SK-N-SH (cell line): ENCODE data around the gene PMEPA1. TPM values are rescaled to one million over a fixed set of nuclear protein-coding genes. Genes with fewer than 3 reads are reported as not detected.

Experiments used
- CTCF ChIA-PET: fragments of 300-600, 350-600 bp; formaldehyde crosslinking; extraction: SDS; loops from one replicate; lab custom pipeline; 2021; lab: Yijun Ruan, JAX
- POLR2A ChIA-PET: fragments of 350-600 bp; sonication (Branson Sonifier 250); formaldehyde crosslinking; extraction: SDS; loops from one replicate; lab custom pipeline; 2020; ENCODE audit warnings: antibody characterized with exemption, inconsistent platforms; lab: Yijun Ruan, JAX
- DNase-seq: peaks from one replicate; pipeline ENCODE4 v3.0.0; 2012
- H2AFZ ChIP-seq: fragments of 200-600 bp; sonication (generic); 2 replicates; pipeline ENCODE4 v1.8.1; 2016; ENCODE audit warnings: antibody characterized with exemption, mild to moderate bottlenecking, low read depth
- H3F3A ChIP-seq: fragments of 200-600 bp; sonication (generic); replicated peaks from 2 replicates; pipeline ENCODE3; 2016; ENCODE audit warnings: antibody characterized with exemption, mild to moderate bottlenecking; ENCODE audit not compliant: insufficient read depth
- H3K27ac ChIP-seq, 2 experiments: fragments of 200-500 bp in 1 of 2; fragments of 200-600 bp in 1 of 2; sonication (Bioruptor generic) in 1 of 2; sonication (generic), shearing (Covaris generic) in 1 of 2; 2 replicates each; pipeline versions ENCODE4 v1.5.1 to v1.6.1; 2014 to 2016; ENCODE audit warnings: low read depth in 2 of 2, inconsistent platforms in 1 of 2, low read length in 1 of 2, mild to moderate bottlenecking in 1 of 2, mixed read lengths in 1 of 2
- H3K27me3 ChIP-seq: fragments of 200-600 bp; sonication (generic), shearing (Covaris generic); 2 replicates; pipeline ENCODE4 v1.6.1; 2016; ENCODE audit warnings: mixed run types; ENCODE audit not compliant: insufficient read depth
- H3K36me3 ChIP-seq, 2 experiments: fragments of 200-500 bp in 1 of 2; fragments of 200-600 bp in 1 of 2; sonication (Bioruptor generic) in 1 of 2; sonication (generic) in 1 of 2; replicated peaks in 1 of 2; 2 replicates each; pipeline versions ENCODE3 to v1.5.1; 2014 to 2016; ENCODE audit warnings: low read length in 1 of 2, mild to moderate bottlenecking in 1 of 2; ENCODE audit not compliant: insufficient read depth in 2 of 2, control insufficient read depth in 1 of 2
- H3K4me1 ChIP-seq, 2 experiments: fragments of 200-500 bp in 1 of 2; fragments of 200-600 bp in 1 of 2; sonication (Bioruptor generic) in 1 of 2; sonication (generic), shearing (Covaris generic) in 1 of 2; 2 replicates each; pipeline versions ENCODE4 v1.5.1 to v1.6.1; 2014 to 2016; ENCODE audit warnings: low read depth in 1 of 2, low read length in 1 of 2, mixed run types in 1 of 2; ENCODE audit not compliant: insufficient read depth in 2 of 2, control insufficient read depth in 1 of 2
- H3K4me2 ChIP-seq: fragments of 200-600 bp; sonication (generic), shearing (Covaris generic); 2 replicates; pipeline ENCODE4 v1.6.1; 2017; ENCODE audit warnings: mixed run types
- H3K4me3 ChIP-seq, 2 experiments: fragments of 200-500 bp in 1 of 2; fragments of 200-600 bp in 1 of 2; sonication (Bioruptor generic) in 1 of 2; sonication (generic), shearing (Covaris generic) in 1 of 2; 2 replicates each; pipeline versions ENCODE4 v1.5.1 to v1.8.1; 2014 to 2016; ENCODE audit warnings: low read depth in 2 of 2, inconsistent platforms in 1 of 2, low read length in 1 of 2, mild to moderate bottlenecking in 1 of 2, mixed read lengths in 1 of 2, moderate library complexity in 1 of 2
- H3K79me2 ChIP-seq: fragments of 200-600 bp; sonication (generic); 2 replicates; pipeline ENCODE4 v1.8.1; 2017; ENCODE audit warnings: mild to moderate bottlenecking; ENCODE audit not compliant: insufficient read depth
- H3K9ac ChIP-seq: fragments of 200-600 bp; sonication (generic); 2 replicates; pipeline ENCODE4 v1.6.1; 2017; ENCODE audit warnings: mixed run types
- H3K9me2 ChIP-seq: fragments of 200-600 bp; sonication (generic); 2 replicates; pipeline ENCODE4 v1.6.1; 2017; ENCODE audit warnings: mixed run types
- H3K9me3 ChIP-seq: fragments of 200-600 bp; sonication (generic); 2 replicates; pipeline ENCODE4 v1.6.1; 2017; ENCODE audit warnings: mixed run types, mild to moderate bottlenecking, moderate library complexity
- H4K20me1 ChIP-seq: fragments of 200-600 bp; sonication (generic); 2 replicates; pipeline ENCODE4 v1.6.1; 2017; ENCODE audit warnings: mild to moderate bottlenecking, mixed run types; ENCODE audit not compliant: insufficient read depth
- CHD2 ChIP-seq: fragments of 150-350 bp; IDR thresholded peaks from 2 replicates; pipeline ENCODE4 v1.6.1; 2018; ENCODE audit warnings: low read length; ENCODE audit not compliant: partially characterized antibody
- EP300 ChIP-seq, 2 experiments: IDR thresholded peaks; 2 replicates each; pipeline versions ENCODE4 v1.4.0 to v1.6.1; 2012; ENCODE audit warnings: borderline replicate concordance in 1 of 2, low read depth in 1 of 2, low read length in 1 of 2
- EZH2phosphoT487 ChIP-seq: fragments of 200-600 bp; sonication (generic); IDR thresholded peaks from 2 replicates; pipeline ENCODE4 v1.6.1; 2017; ENCODE audit warnings: low read depth, mixed run types, mild to moderate bottlenecking, antibody characterized with exemption, moderate library complexity, borderline replicate concordance
- FOSL2 ChIP-seq: IDR thresholded peaks from 2 replicates; pipeline ENCODE4 v1.4.0; 2012; ENCODE audit warnings: low read depth, mild to moderate bottlenecking, moderate library complexity, borderline replicate concordance
- FOXJ3 ChIP-seq: sonication (generic); formaldehyde crosslinking; IDR thresholded peaks from 2 replicates; pipeline ENCODE4 v1.5.1; 2020; ENCODE audit warnings: mild to moderate bottlenecking, missing genetic modification reagents
- MAX ChIP-seq: IDR thresholded peaks from 2 replicates; pipeline ENCODE4 v1.4.0; 2012; ENCODE audit warnings: low read depth
- NFIC ChIP-seq: IDR thresholded peaks from 2 replicates; pipeline ENCODE4 v1.4.0; 2012; ENCODE audit warnings: borderline replicate concordance
- NRF1 ChIP-seq: IDR thresholded peaks from 2 replicates; pipeline ENCODE4 v1.6.1; 2012; ENCODE audit warnings: low read depth, mild to moderate bottlenecking, low read length
- RAD21 ChIP-seq: IDR thresholded peaks from 2 replicates; pipeline ENCODE4 v1.6.1; 2012; ENCODE audit warnings: mild to moderate bottlenecking, low read length
- RFX5 ChIP-seq: IDR thresholded peaks from 2 replicates; pipeline ENCODE4 v1.6.1; 2012; ENCODE audit warnings: mild to moderate bottlenecking, improper control_type of control experiment, low read length
- SMC3 ChIP-seq: IDR thresholded peaks from 2 replicates; pipeline ENCODE4 v1.6.1; 2012; ENCODE audit warnings: low read depth, low read length, improper control_type of control experiment
- TCF12 ChIP-seq: IDR thresholded peaks from 2 replicates; pipeline ENCODE4 v1.4.0; 2012
- TEAD4 ChIP-seq: IDR thresholded peaks from 2 replicates; pipeline ENCODE4 v1.4.0; 2012; ENCODE audit warnings: mild to moderate bottlenecking, borderline replicate concordance; ENCODE audit not compliant: insufficient read depth
- WGBS: methylation state at CpG from one replicate; pipeline ENCODE4 v1.1.6; 2017; ENCODE audit warnings: low lambda C conversion rate; 5-methylcytosine and 5-hydroxymethylcytosine counted together
- polyA plus RNA-seq, 3 experiments: library from polyadenylated mRNA; depleted of rRNA; stranded (reverse); fragments of >200 nt; gene quantifications; 2 replicates each; pipeline ENCODE4 v1.2.3, GENCODE V29; 2012
- TF ChIP-seq, protein P1 (sequence below): IDR thresholded peaks from 2 replicates; pipeline ENCODE4 v1.4.0; 2012; ENCODE audit warnings: low read depth, borderline replicate concordance

The PMEPA1 gene
- polyA plus RNA-seq, 1 of the 3 experiments (the other 2 are of a cell fraction), result 7.1 TPM

GRCh38 chr20:57625181-57625958 is 84.4 kb downstream of the PMEPA1 start:
- ChIA-PET CTCF (interaction anchor here (1.5 to 5.9 kb wide), 3 partner anchors 10 to 584 kb away, joined by 4 to 82 read pairs (median 50); no protein-coding TSS in a partner anchor), POLR2A (no interaction called here)
- H3K4me1 ChIP-seq, result peaks cover 0 to 15% of the 10 kb centered on the region in 2 experiments; a peak in 1 of 4 replicates
- no peaks in the 10 kb centered on the region for H3K9me3 ChIP-seq
- no peak overlapping the region for H3K4me3 ChIP-seq
- no peak overlapping the region for H3K4me2 ChIP-seq
- no peak for DNase-seq
- no peak for TF ChIP-seq FOXJ3 (CRISPR knock-in tag)
- no peak for TF ChIP-seq NFIC
- no peak for TF ChIP-seq TEAD4
- no peak for TF ChIP-seq TCF12
- TF ChIP-seq, protein P1, sequence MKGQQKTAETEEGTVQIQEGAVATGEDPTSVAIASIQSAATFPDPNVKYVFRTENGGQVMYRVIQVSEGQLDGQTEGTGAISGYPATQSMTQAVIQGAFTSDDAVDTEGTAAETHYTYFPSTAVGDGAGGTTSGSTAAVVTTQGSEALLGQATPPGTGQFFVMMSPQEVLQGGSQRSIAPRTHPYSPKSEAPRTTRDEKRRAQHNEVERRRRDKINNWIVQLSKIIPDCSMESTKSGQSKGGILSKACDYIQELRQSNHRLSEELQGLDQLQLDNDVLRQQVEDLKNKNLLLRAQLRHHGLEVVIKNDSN, result no peak
- no peak for TF ChIP-seq NRF1
- TF ChIP-seq RFX5, result no peak
- no peak for TF ChIP-seq FOSL2
- no peak for TF ChIP-seq CHD2
- no peak for TF ChIP-seq SMC3
- no peaks in the 10 kb centered on the region for H3K27me3 ChIP-seq
- H2AFZ ChIP-seq, result no peak overlapping the region
- H4K20me1 ChIP-seq, result no peaks in the 10 kb centered on the region
- no peak overlapping the region for H3K27ac ChIP-seq
- H3K9me2 ChIP-seq, result no peaks in the 10 kb centered on the region
- no peaks in the 10 kb centered on the region for H3K79me2 ChIP-seq
- H3K36me3 ChIP-seq, result no peaks in the 10 kb centered on the region
- H3F3A ChIP-seq, result no peaks in the 10 kb centered on the region
- WGBS, result 77% methylated on average over 7 of the region's 7 CpGs
- H3K9ac ChIP-seq, result no peak overlapping the region

DNA sequence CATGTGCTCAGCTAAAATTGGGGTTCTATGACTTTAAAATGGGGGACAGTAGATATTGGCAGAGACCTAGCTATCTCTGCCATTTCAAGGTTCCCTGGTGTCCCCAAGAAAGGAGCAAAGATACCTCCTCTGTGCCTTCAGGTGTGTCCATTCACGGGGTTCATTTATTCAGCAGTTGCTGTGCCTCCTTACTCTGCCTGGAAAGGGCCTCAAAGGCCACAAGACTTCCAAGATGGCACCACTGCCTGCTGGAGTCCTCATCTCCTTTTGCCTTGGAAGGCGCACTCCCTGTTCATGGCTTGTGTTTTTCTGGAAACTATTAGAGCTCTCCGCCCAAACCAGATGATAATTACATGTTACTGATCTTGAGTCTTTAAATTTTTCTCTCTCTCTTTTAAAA is 85.7 kb downstream of the PMEPA1 start:
- CTCF ChIA-PET, result interaction anchor here (1.5 to 5.9 kb wide), 7 partner anchors 8 to 594 kb away, joined by 4 to 82 read pairs (median 18); no protein-coding TSS in a partner anchor
- Histone ChIP-seq H2AFZ (no peak overlapping the region), H3K27ac (no peak overlapping the region), H3K4me1 (peaks cover 0 to 15% of the 10 kb centered on the region in 2 experiments; a peak in 1 of 4 replicates), H3F3A (no peaks in the 10 kb centered on the region), H3K9me3 (no peaks in the 10 kb centered on the region), H3K4me3 (no peak overlapping the region), H3K27me3 (no peaks in the 10 kb centered on the region), H3K9me2 (no peaks in the 10 kb centered on the region), H3K9ac (no peak overlapping the region), H4K20me1 (no peaks in the 10 kb centered on the region), H3K4me2 (no peak overlapping the region), H3K79me2 (no peaks in the 10 kb centered on the region), H3K36me3 (no peaks in the 10 kb centered on the region)
- 73% methylated on average over 3 of the region's 3 CpGs for WGBS
- TF ChIP-seq EZH2phosphoT487 (no peak), EP300 (IDR thresholded peaks at IDR 0.05; ENCODE audit: borderline replicate concordance in 1 of 2, low read depth in 1 of 2, low read length in 1 of 2) (no peak), RAD21 (no peak), NRF1 (no peak), MAX (no peak)
- POLR2A ChIA-PET, result no interaction called here
- no peak for DNase-seq
